HG02943 (cell line): Measurements from ENCODE around the gene RUNDC1.

Source experiments
- ATAC-seq: cut with Tn5 transposase; IDR thresholded peaks from one replicate; pipeline ENCODE4 v1.9.1; 2021; ENCODE audit warnings: mild to moderate bottlenecking, low read depth, moderate library complexity; ENCODE audit not compliant: unreplicated experiment

RUNDC1 gene

GRCh38 chr17:43016216-43016615 is 35.9 kb downstream of the RUNDC1 start:
- no peak for ATAC-seq

DNA sequence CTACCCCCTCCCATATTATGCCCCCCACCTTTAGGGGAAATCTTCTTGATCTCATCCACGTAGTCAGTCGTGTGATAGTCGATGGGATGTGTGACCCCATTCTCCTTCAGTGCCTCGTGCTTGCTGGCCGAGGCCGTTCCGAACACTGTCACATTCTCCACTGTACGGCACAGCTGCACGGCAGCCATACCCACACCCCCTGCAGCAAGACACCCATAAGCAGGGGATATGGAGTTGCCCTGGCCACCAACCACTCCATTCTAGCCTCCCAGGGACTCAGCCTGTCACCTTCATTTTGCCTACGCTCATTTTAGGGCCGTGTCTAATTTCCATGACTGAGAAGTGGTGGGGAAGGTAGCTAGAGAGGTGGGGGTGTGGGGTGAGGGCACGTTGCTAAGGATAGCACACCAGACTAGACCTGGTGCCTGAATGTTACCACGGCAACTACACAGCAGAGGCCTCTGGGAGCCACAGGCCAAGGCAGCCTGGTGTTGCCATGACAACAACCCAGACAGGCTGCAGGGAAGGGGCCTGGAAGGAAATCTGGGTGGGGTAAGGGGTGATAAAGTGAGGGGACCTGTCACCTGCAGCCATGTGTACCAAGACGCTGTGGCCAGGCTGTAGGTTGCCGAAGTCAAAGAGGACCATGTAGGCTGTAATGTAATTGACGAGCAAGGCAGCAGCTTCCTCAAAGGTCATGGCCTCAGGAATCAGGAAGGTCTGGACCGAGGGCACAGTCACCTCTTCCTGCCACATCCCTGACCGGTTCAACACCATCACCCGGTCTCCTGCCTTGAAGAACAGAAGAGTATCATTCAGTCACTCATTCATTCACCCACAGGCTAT is 37.9 kb downstream of the RUNDC1 start:
- ATAC-seq: no peak

- no peak for ATAC-seq
Measured at GRCh38 chr17:43018932-43019331, 38.6 kb downstream of the RUNDC1 start.

DNA sequence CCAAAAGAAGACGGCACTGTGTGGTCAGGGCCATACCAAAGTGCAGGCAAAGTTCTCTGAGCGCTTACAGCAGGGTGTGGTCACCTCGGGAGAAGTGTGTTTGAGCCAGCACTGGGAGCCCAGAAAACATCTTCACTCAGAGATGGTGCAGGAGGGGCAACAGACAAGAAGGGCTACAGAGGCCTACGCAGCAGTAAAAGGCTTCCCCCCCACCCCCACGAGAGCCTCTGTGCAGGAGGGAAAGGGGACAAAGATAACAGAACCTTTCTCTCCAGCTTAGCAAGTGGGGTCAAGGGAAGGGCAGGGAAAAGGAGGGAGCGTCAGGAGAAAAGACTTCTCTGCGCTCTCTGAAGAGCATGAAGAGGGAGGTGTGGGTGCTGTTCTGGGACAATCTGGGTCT is 39.1 kb downstream of the RUNDC1 start:
- ATAC-seq: no peak

DNA sequence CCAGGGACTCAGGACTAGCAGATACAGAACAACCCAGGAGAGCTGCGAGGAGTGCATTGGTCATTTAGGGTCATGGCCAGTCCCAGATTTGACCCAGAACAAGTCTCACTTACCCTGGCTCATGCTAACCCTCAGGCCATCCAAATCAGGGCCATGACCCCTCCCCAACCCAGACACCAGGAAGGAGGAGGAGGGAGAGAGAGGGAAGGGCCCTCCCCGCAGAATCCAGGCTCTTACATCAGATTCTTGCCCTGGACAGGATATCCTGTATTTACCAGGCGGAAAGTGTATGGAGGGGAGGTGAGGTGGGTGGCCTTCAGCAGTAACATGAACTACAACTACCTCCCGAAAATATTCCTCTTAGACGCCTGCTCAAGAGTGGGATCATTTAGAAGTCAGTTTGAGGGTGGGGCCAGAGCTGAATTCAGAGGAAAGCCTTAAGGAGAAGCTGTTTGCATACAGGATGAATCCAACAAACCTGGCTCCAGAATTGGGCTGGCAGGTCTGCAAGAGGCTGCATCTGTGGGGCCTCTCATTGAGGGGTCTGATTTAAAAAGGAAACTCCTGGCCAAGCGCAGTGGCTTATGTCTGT is 39.8 kb downstream of the RUNDC1 start:
- no peak for ATAC-seq

GRCh38 chr17:43020789-43021740 is 40.7 kb downstream of the RUNDC1 start:
- ATAC-seq: no peak

DNA sequence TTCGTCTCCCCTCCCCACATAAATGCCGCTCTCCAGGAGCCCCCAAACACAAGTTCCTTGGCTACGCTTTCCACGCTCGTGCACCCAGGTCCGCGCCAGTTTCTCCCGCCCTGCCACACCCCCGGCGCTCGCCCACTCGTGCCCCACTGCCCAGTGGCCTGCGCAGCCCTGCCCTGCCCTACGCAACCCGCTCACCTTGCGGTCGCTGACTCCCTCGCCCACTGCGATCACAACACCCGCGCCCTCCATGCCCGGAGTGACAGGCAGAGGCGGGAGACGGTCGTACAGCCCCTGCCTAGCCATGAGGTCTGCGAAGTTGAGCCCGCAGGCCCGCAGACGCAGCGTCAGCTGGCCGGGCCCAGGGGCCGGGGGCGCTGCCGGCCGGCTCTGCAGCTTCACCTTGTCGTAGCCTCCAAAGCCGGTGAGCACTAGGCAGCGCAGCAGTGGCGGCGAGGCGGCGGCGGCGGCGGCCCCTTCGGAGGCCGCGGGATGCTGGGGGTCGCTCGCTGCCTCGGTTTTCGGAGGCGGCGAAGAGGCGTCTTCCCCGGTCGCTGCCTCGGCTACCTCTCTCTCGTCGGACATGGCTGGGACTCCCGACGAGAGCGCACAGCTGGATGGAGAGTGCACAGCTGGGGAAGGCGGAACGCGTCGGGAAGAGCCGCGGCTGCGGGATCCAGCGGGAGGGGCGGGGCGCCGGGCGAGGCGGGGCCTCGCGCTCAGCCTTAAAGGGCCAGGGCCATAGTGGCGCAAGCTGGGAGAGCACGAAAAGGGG is 41.6 kb downstream of the RUNDC1 start, which contains the start of gene VAT1:
VAT1 (minus strand) TSS at position 645 of the 772 bp plus-strand sequence; CDS start at position 582, 63 bp downstream.
- no peak for ATAC-seq

DNA sequence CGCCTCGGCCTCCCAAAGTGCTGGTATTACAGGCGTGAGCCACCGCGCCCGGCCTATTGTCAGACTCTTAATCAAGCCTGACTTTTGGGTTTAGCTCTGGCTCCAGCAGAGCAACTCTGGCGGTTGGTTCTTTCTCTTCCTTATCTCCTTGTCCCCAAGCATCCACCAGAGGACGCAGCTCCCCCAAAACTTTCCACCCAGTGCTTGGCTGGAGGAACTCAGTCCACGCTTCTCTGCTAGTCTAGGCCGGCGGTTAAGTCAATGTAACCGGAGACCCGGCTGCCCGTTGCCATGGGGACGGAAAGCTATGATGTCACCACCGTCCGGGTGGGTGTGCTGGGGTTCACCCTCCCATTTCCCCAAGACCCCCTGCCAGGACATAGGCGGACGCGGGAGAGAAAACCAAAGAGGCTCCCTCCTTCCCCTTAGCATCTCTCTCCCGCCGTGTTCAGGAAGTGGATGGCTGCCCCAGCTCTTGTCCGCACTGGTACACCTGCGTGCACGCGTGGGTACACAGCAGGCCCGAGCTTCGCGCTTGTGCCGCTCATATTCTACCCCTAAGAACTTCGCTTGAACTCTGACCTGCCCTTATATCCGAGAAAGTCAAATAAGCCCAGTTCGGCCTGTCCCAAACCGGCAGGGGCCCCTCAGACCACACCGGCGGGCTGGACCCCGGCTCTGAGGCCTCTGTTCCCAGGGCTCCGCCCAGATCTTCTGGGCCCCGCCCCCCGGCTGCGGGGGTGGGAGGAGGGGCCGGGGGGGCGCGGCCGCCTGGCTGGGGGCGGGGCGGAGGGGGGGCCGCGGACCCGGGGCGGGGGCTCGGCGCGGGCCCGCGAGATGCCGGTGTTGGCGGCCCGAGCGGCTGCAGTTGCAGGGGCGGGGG is 44.3 kb downstream of the RUNDC1 start, which contains the start of gene RND2:
RND2 (plus strand) TSS at position 825 of the 883 bp plus-strand sequence. CDS start 117 bp downstream, outside the sequence.
- no peak for ATAC-seq

GRCh38 chr17:43025290-43025657 is 44.9 kb downstream of the RUNDC1 start:
- ATAC-seq: no peak

- ATAC-seq: no peak
Measured at GRCh38 chr17:43025766-43026537, 45.6 kb downstream of the RUNDC1 start.

DNA sequence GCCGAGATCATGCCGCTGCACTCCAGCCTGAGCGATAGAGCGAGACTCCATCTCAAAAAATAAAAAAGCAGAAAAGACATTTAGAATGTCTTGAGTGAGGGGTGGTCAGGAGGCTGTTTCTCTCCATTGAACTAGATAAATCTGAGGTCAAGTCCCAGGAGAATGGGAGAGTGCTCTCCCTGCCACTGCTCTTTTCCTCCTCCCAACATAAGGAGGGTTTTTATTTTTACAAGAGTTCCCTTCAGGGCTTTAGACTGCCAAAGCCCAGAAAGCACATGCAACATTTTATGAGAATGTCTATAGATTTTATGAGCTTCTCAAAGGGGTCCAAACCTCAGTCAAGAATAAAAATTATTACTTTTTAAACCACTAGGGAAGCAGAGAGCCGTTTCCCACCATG is 46.2 kb downstream of the RUNDC1 start:
- ATAC-seq: no peak

GRCh38 chr17:43027091-43028032 is 47.0 kb downstream of the RUNDC1 start:
- no peak for ATAC-seq

- no peak for ATAC-seq
Measured at GRCh38 chr17:43028221-43028861, 48.0 kb downstream of the RUNDC1 start.

DNA sequence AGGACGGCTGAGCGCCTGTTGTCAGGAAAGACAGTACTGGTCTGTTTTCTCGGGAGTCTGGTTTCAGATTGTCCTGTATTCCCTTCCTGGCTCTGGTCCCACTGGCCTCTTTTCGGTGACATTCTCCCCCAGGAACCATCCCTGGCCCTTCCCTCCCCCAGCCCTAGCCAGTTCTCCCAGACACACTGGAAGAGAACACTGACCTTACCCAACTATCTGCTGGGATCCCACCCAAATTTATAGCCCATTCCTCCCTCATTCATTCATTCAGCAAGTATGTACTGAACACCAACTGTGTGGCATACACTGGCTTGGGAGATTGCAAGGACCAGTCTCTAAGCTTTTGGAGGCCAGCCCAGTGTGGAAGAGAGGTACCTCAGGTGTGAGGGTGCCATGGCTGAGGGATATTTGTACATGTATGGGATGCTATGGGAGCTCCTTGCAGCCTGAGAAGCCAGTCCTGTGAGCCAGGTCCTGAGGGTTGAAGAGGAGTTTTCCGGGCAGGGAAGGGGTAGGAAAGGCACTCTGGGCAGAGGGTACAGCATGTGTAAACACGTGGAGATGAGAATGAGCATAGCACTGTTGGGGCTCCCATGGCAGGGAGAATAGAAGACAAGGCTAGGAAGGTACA is 49.9 kb downstream of the RUNDC1 start:
- no peak for ATAC-seq

GRCh38 chr17:43031666-43032065 is 51.3 kb downstream of the RUNDC1 start:
- no peak for ATAC-seq
